ES-I3 (cell line): ENCODE data around the gene GM2A.

ENCODE experiments used
- H3K36me3 ChIP-seq: 2 replicates; pipeline ENCODE4 v1.6.1; 2013; ENCODE audit warnings: mild to moderate bottlenecking, low read length, control low read depth, moderate library complexity; ENCODE audit not compliant: insufficient read depth
- H3K4me1 ChIP-seq: 2 replicates; pipeline ENCODE4 v1.6.1; 2013; ENCODE audit warnings: mild to moderate bottlenecking, control low read depth, low read length; ENCODE audit not compliant: insufficient read depth
- H3K9ac ChIP-seq: 2 replicates; pipeline ENCODE4 v1.6.1; 2013; ENCODE audit warnings: low read depth, mild to moderate bottlenecking, low read length, moderate library complexity
- H3K9me3 ChIP-seq: 2 replicates; pipeline ENCODE4 v1.6.1; 2013; ENCODE audit warnings: mild to moderate bottlenecking, low read length, moderate library complexity; ENCODE audit not compliant: control insufficient read depth, insufficient read depth

The GM2A gene

GRCh38 chr5:151275803-151276202, 22.8 kb downstream of the GM2A start:
- no peaks in the 10 kb centered on the region for H3K36me3 ChIP-seq
- no peak overlapping the region for H3K9ac ChIP-seq
- no peaks in the 10 kb centered on the region for H3K9me3 ChIP-seq
- H3K4me1 ChIP-seq, result no peaks in the 10 kb centered on the region

- Histone ChIP-seq H3K9me3 (no peaks in the 10 kb centered on the region; the same call in 1 of the 2 replicates), H3K36me3 (no peaks in the 10 kb centered on the region), H3K9ac (no peak overlapping the region)
Measured at GRCh38 chr5:151278845-151279244, 25.9 kb downstream of the GM2A start.

GRCh38 chr5:151280443-151280842, 27.5 kb downstream of the GM2A start:
- Histone ChIP-seq H3K9ac (no peak overlapping the region), H3K36me3 (no peaks in the 10 kb centered on the region), H3K4me1 (no peaks in the 10 kb centered on the region), H3K9me3 (no peaks in the 10 kb centered on the region; the same call in 1 of the 2 replicates)

More at GRCh38 chr5:151278845-151279244, 25.9 kb downstream of the GM2A start:
- no peaks in the 10 kb centered on the region for H3K4me1 ChIP-seq

- Histone ChIP-seq H3K9ac (no peak overlapping the region), H3K36me3 (no peaks in the 10 kb centered on the region), H3K4me1 (no peaks in the 10 kb centered on the region)
Measured at GRCh38 chr5:151281001-151281639, 28.1 kb downstream of the GM2A start.

GRCh38 chr5:151283120-151283825, 30.3 kb downstream of the GM2A start:
- no peak overlapping the region for H3K9ac ChIP-seq
- peaks cover 5% of the 10 kb centered on the region; the same call in 1 of the 2 replicates for H3K4me1 ChIP-seq
- H3K9me3 ChIP-seq, result no peaks in the 10 kb centered on the region; the same call in 1 of the 2 replicates
- no peaks in the 10 kb centered on the region for H3K36me3 ChIP-seq

More at GRCh38 chr5:151281001-151281639, 28.1 kb downstream of the GM2A start:
- no peaks in the 10 kb centered on the region; the same call in 1 of the 2 replicates for H3K9me3 ChIP-seq

GRCh38 chr5:151284392-151284967, 31.5 kb downstream of the GM2A start:
- H3K9me3 ChIP-seq, result no peaks in the 10 kb centered on the region; the same call in 1 of the 2 replicates
- no peak overlapping the region for H3K9ac ChIP-seq
- no peaks in the 10 kb centered on the region for H3K36me3 ChIP-seq
- H3K4me1 ChIP-seq, result peaks cover 5% of the 10 kb centered on the region; the same call in 1 of the 2 replicates

GRCh38 chr5:151285683-151286082, 32.7 kb downstream of the GM2A start:
- no peaks in the 10 kb centered on the region for H3K36me3 ChIP-seq
- H3K9me3 ChIP-seq, result no peaks in the 10 kb centered on the region; the same call in 1 of the 2 replicates
- H3K4me1 ChIP-seq, result peaks cover 5% of the 10 kb centered on the region; the same call in 1 of the 2 replicates
- no peak overlapping the region for H3K9ac ChIP-seq

GRCh38 chr5:151286246-151286645, 33.3 kb downstream of the GM2A start:
- Histone ChIP-seq H3K9me3 (no peaks in the 10 kb centered on the region; the same call in 1 of the 2 replicates), H3K36me3 (no peaks in the 10 kb centered on the region), H3K9ac (no peak overlapping the region), H3K4me1 (peaks cover 5% of the 10 kb centered on the region; the same call in 1 of the 2 replicates)

GRCh38 chr5:151288180-151288579, 35.2 kb downstream of the GM2A start:
- Histone ChIP-seq H3K36me3 (no peaks in the 10 kb centered on the region), H3K9ac (no peak overlapping the region), H3K4me1 (peaks cover 5% of the 10 kb centered on the region; the same call in 1 of the 2 replicates), H3K9me3 (no peaks in the 10 kb centered on the region)

- Histone ChIP-seq H3K36me3 (no peaks in the 10 kb centered on the region), H3K4me1 (peaks cover 6% of the 10 kb centered on the region; the same call in 1 of the 2 replicates), H3K9ac (no peak overlapping the region), H3K9me3 (no peaks in the 10 kb centered on the region)
Measured at GRCh38 chr5:151293624-151294023, 40.6 kb downstream of the GM2A start.

- peaks cover 7% of the 10 kb centered on the region; the same call in 1 of the 2 replicates for H3K4me1 ChIP-seq
- no peaks in the 10 kb centered on the region for H3K36me3 ChIP-seq
- H3K9ac ChIP-seq, result no peak overlapping the region
- H3K9me3 ChIP-seq, result no peaks in the 10 kb centered on the region
Measured at GRCh38 chr5:151295138-151295537, 42.2 kb downstream of the GM2A start.

- Histone ChIP-seq H3K9me3 (no peaks in the 10 kb centered on the region), H3K9ac (no peak overlapping the region), H3K36me3 (no peaks in the 10 kb centered on the region), H3K4me1 (peaks cover 7% of the 10 kb centered on the region; the same call in 1 of the 2 replicates)
Measured at GRCh38 chr5:151295791-151296477, 42.9 kb downstream of the GM2A start.

GRCh38 chr5:151296478-151296830, 43.5 kb downstream of the GM2A start:
- H3K4me1 ChIP-seq, result peaks cover 7% of the 10 kb centered on the region; the same call in 1 of the 2 replicates
- no peaks in the 10 kb centered on the region for H3K9me3 ChIP-seq
- H3K9ac ChIP-seq, result no peak overlapping the region
- no peaks in the 10 kb centered on the region for H3K36me3 ChIP-seq

GRCh38 chr5:151296974-151297373, 44.0 kb downstream of the GM2A start:
- Histone ChIP-seq H3K9ac (no peak overlapping the region), H3K4me1 (peaks cover 7% of the 10 kb centered on the region; the same call in 1 of the 2 replicates), H3K9me3 (no peaks in the 10 kb centered on the region), H3K36me3 (no peaks in the 10 kb centered on the region)
